ENCODE measurements around the gene GPR135.

GPR135 gene

DNA sequence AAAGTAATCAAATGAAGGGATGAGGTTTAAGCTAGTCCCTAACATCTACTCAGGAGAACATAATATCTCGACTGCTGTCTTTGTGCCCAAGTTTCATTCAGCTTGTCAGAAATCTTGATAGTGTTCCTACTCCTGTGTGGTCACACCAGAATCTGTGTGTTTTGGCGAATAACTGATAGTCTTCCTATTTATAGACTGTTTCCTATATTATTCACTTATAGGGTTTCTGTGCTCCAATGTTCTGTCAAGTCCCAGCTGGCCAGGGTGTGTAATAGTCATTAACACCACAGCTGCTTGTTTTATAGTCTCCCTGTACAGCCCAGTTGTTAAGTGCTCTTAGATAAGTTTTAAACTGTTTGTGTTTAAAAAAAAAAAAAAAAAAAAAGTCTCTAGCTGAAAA lies 45.9 kb downstream of the GPR135 start:
- no peak for FAIRE-seq

- no peak for FAIRE-seq
Observed at GRCh38 chr14:59417311-59417710, 47.9 kb downstream of the GPR135 start.

GRCh38 chr14:59415836-59416602 lies 49.2 kb downstream of the GPR135 start:
- FAIRE-seq = no peak

All from A204.1 (cell line).